CD4-positive, alpha-beta T cell treated with Interferon gamma for 1 hour (primary cell): ENCODE data around the gene TBC1D8.

Experiments
- DNase-seq: peaks from one replicate; pipeline ENCODE4 v3.0.0-alpha.2; 2020

Gene TBC1D8

GRCh38 chr2:101023327-101024107 lies 127.7 kb downstream of the TBC1D8 start:
- no peak for DNase-seq

GRCh38 chr2:101022221-101022620 lies 129.0 kb downstream of the TBC1D8 start:
- no peak for DNase-seq

- DNase-seq: no peak
These were observed 132.2 kb downstream of the TBC1D8 start for GRCh38 chr2:101018934-101019333.

- DNase-seq: no peak
These were observed 133.8 kb downstream of the TBC1D8 start for GRCh38 chr2:101017371-101017770.

GRCh38 chr2:101014264-101014857 lies 136.8 kb downstream of the TBC1D8 start:
- DNase-seq: no peak

- no peak for DNase-seq
These were observed 138.4 kb downstream of the TBC1D8 start for GRCh38 chr2:101012706-101013181.

- DNase-seq: no peak
These were observed 139.0 kb downstream of the TBC1D8 start for GRCh38 chr2:101012054-101012705.

- DNase-seq: no peak
These were observed 140.0 kb downstream of the TBC1D8 start for GRCh38 chr2:101011152-101011551.

GRCh38 chr2:101007415-101008345 lies 143.5 kb downstream of the TBC1D8 start:
- DNase-seq: no peak

GRCh38 chr2:101006065-101006715 lies 145.0 kb downstream of the TBC1D8 start:
- no peak for DNase-seq

- DNase-seq: no peak
These were observed 146.4 kb downstream of the TBC1D8 start for GRCh38 chr2:101004620-101005325.

GRCh38 chr2:101003278-101003775 lies 147.9 kb downstream of the TBC1D8 start:
- no peak for DNase-seq

- no peak for DNase-seq
These were observed 148.5 kb downstream of the TBC1D8 start for GRCh38 chr2:101002562-101003277.

- DNase-seq: peak; percentile 97
These were observed 149.3 kb downstream of the TBC1D8 start, which contains the start of gene RPL31 for GRCh38 chr2:101001691-101002561. TSS of gene RPL31 (plus strand) at chr2:101002289. CDS start at chr2:101002702, 413 bp downstream.

- no peak for DNase-seq
These were observed 151.2 kb downstream of the TBC1D8 start for GRCh38 chr2:100999995-101000394.

GRCh38 chr2:100998235-100998573 lies 153.0 kb downstream of the TBC1D8 start:
- DNase-seq: no peak

- no peak for DNase-seq
These were observed 153.5 kb downstream of the TBC1D8 start for GRCh38 chr2:100997509-100998234.

- DNase-seq: no peak
These were observed 155.7 kb downstream of the TBC1D8 start for GRCh38 chr2:100995309-100996075.
